ENCODE results near the gene TMPRSS2.

Gene TMPRSS2

GRCh38 chr21:41479686-41480085 is 28.3 kb downstream of the TMPRSS2 start:
- Histone ChIP-seq H3K9ac (ENCODE audit: low read length) (no peak overlapping the region), H4K20me1 (ENCODE audit: insufficient read depth, low read length) (no peaks in the 10 kb centered on the region), H3K9me2 (ENCODE audit: low read depth, low read length) (no peaks in the 10 kb centered on the region), H3K4me1 (ENCODE audit: insufficient read depth, low read length, severe bottlenecking) (no peaks in the 10 kb centered on the region), H3K79me2 (ENCODE audit: insufficient read depth, low read length) (no peaks in the 10 kb centered on the region), H3F3A (ENCODE audit: insufficient read depth, low read length) (no peaks in the 10 kb centered on the region), H3K4me2 (ENCODE audit: low read length) (no peak overlapping the region), H3K27ac (ENCODE audit: low read depth, low read length, poor library complexity, severe bottlenecking) (no peak overlapping the region), H3K36me3 (ENCODE audit: insufficient read depth, low read length) (no peaks in the 10 kb centered on the region), H3K27me3 (ENCODE audit: insufficient read depth, low read length) (peaks cover 10% of the 10 kb centered on the region), H2AFZ (ENCODE audit: low read length) (no peak overlapping the region), H3K9me3 (ENCODE audit: low read length) (no peaks in the 10 kb centered on the region), H3K4me3 (ENCODE audit: low read depth, low read length, poor library complexity, severe bottlenecking) (no peak overlapping the region)
- TF ChIP-seq EZH2 (IDR thresholded peaks at IDR 0.05; ENCODE audit: borderline replicate concordance, low read length), result no peak
- TF ChIP-seq, protein P1, sequence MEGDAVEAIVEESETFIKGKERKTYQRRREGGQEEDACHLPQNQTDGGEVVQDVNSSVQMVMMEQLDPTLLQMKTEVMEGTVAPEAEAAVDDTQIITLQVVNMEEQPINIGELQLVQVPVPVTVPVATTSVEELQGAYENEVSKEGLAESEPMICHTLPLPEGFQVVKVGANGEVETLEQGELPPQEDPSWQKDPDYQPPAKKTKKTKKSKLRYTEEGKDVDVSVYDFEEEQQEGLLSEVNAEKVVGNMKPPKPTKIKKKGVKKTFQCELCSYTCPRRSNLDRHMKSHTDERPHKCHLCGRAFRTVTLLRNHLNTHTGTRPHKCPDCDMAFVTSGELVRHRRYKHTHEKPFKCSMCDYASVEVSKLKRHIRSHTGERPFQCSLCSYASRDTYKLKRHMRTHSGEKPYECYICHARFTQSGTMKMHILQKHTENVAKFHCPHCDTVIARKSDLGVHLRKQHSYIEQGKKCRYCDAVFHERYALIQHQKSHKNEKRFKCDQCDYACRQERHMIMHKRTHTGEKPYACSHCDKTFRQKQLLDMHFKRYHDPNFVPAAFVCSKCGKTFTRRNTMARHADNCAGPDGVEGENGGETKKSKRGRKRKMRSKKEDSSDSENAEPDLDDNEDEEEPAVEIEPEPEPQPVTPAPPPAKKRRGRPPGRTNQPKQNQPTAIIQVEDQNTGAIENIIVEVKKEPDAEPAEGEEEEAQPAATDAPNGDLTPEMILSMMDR (IDR thresholded peaks at IDR 0.05; ENCODE audit: low read length), result no peak

GRCh38 chr21:41478319-41479177 is 29.4 kb downstream of the TMPRSS2 start:
- Histone ChIP-seq H3K9me2 (ENCODE audit: low read depth, low read length) (no peaks in the 10 kb centered on the region), H2AFZ (ENCODE audit: low read length) (no peak overlapping the region), H3K27ac (ENCODE audit: low read depth, low read length, poor library complexity, severe bottlenecking) (no peak overlapping the region), H3K36me3 (ENCODE audit: insufficient read depth, low read length) (no peaks in the 10 kb centered on the region), H3K27me3 (ENCODE audit: insufficient read depth, low read length) (peaks cover 7% of the 10 kb centered on the region; the same call in 1 of the 2 replicates), H3K4me2 (ENCODE audit: low read length) (no peak overlapping the region), H3K4me1 (ENCODE audit: insufficient read depth, low read length, severe bottlenecking) (no peaks in the 10 kb centered on the region), H3K4me3 (ENCODE audit: low read depth, low read length, poor library complexity, severe bottlenecking) (no peak overlapping the region), H4K20me1 (ENCODE audit: insufficient read depth, low read length) (no peaks in the 10 kb centered on the region), H3K9me3 (ENCODE audit: low read length) (no peaks in the 10 kb centered on the region), H3K79me2 (ENCODE audit: insufficient read depth, low read length) (no peaks in the 10 kb centered on the region), H3F3A (ENCODE audit: insufficient read depth, low read length) (no peaks in the 10 kb centered on the region), H3K9ac (ENCODE audit: low read length) (no peak overlapping the region)
- no peak for TF ChIP-seq EZH2 (IDR thresholded peaks at IDR 0.05; ENCODE audit: borderline replicate concordance, low read length)
- TF ChIP-seq, protein P1 (IDR thresholded peaks at IDR 0.05; ENCODE audit: low read length), result no peak

DNA sequence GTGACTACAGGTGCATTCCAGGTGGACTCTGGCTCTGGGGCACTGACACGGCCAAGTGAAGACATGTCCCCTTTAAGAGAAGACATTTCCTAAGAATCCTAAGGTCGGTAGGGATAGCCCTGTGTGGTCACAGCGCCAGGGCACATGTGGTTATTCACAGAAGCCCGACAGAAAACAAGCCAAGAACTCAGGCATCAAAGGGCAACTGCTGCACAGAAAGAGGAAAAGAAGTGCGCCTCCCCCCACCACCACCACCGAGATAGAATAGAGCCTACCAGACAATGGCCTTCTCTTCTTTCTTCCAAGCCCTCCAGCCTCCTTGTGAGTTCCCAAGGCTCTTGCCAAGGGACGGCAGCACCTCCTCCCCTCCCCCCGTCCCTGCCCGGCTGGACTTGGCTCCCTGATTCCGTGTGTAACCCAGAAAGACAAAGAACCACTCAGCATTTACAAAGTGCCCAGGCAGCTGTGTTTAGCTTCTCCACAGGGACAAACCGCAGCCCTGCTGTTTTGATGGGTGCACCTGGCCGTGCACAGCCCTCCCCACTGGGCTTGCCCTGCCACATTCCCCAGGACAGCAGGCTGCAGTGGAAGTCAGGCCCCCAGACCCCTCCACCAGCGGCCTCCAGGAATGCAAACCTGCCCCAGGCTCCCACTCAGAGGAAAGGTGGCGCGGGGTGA is 30.2 kb downstream of the TMPRSS2 start:
- Histone ChIP-seq H3K4me3 (ENCODE audit: low read depth, low read length, poor library complexity, severe bottlenecking) (no peak overlapping the region), H3K36me3 (ENCODE audit: insufficient read depth, low read length) (no peaks in the 10 kb centered on the region), H3K4me2 (ENCODE audit: low read length) (no peak overlapping the region), H3F3A (ENCODE audit: insufficient read depth, low read length) (no peaks in the 10 kb centered on the region), H3K4me1 (ENCODE audit: insufficient read depth, low read length, severe bottlenecking) (no peaks in the 10 kb centered on the region), H3K9me3 (ENCODE audit: low read length) (no peaks in the 10 kb centered on the region), H2AFZ (ENCODE audit: low read length) (no peak overlapping the region), H3K9ac (ENCODE audit: low read length) (no peak overlapping the region), H3K27ac (ENCODE audit: low read depth, low read length, poor library complexity, severe bottlenecking) (no peak overlapping the region), H3K27me3 (ENCODE audit: insufficient read depth, low read length) (peaks cover 7% of the 10 kb centered on the region; the same call in 1 of the 2 replicates), H3K79me2 (ENCODE audit: insufficient read depth, low read length) (no peaks in the 10 kb centered on the region), H4K20me1 (ENCODE audit: insufficient read depth, low read length) (no peaks in the 10 kb centered on the region), H3K9me2 (ENCODE audit: low read depth, low read length) (no peaks in the 10 kb centered on the region)
- TF ChIP-seq, protein P1 (IDR thresholded peaks at IDR 0.05; ENCODE audit: low read length), result no peak
- no peak for TF ChIP-seq EZH2 (IDR thresholded peaks at IDR 0.05; ENCODE audit: borderline replicate concordance, low read length)
